Measurements from ENCODE around the gene C6orf120. TPM values are rescaled to one million over a fixed set of nuclear protein-coding genes. Genes with fewer than 3 reads are reported as not detected.

C6orf120 gene
- total and polyA plus RNA-seq, 2 donors (not counting 3 experiments of a cell fraction or from before 2014, with no cell fraction given), result 13.8 to 30.1 TPM

DNA sequence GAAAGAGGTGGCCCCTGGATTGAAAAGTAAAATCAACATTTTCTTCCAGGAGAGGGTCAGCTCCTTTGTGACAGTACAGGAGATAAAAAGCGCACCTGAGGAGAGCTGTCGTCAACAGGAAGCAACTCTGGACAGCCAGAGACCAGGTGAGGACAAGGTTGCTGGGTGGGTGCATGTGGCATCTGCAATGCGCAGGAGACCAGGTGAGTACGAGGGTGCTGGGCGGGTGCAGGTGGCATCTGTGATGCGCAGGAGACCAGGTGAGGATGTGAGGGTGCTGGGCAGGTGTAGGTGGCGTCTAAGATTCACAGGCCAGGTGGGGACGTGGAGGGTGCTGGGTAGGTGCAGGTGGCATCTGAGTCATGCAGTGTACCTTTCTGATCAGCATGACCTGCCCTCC is 38.5 kb upstream of the C6orf120 start:
- H3K27ac ChIP-seq (ENCODE audit: insufficient read depth, low read depth, low read length), result no peak overlapping the region
- no peaks in the 10 kb centered on the region for H3K9me3 ChIP-seq (replicated peaks; ENCODE audit: control insufficient read depth, insufficient read depth, low read length)
- H3K9me1 ChIP-seq (replicated peaks; ENCODE audit: control insufficient read depth, extremely low read depth, insufficient read depth, low read length), result no peaks in the 10 kb centered on the region
- peaks cover 1% of the 10 kb centered on the region for H3K4me1 ChIP-seq (ENCODE audit: control insufficient read depth, extremely low read depth, insufficient read depth, low read length)
- H4K20me1 ChIP-seq (replicated peaks; ENCODE audit: control insufficient read depth, extremely low read depth, insufficient read depth, low read length), result no peaks in the 10 kb centered on the region
- no peak overlapping the region for H3K4me2 ChIP-seq (ENCODE audit: insufficient read depth, low read length)
- BruUV-seq (replicated peaks), result no TSS peak
- DNase-seq (ENCODE audit: low read depth, low spot score) (no peak), FAIRE-seq (no peak)
- CTCF ChIA-PET, result no interaction called here
- POLR2A ChIA-PET, result no interaction called here
- TF ChIP-seq MYC (IDR thresholded peaks at IDR 0.05; ENCODE audit: low read depth, low read length), result no peak
- no peak for TF ChIP-seq POLR2AphosphoS5 (IDR thresholded peaks at IDR 0.05; ENCODE audit: insufficient read depth, low read depth, low read length)
- no peak for TF ChIP-seq FOS (IDR thresholded peaks at IDR 0.05; ENCODE audit: borderline replicate concordance, insufficient read depth, low read length)
- TF ChIP-seq, protein P1, sequence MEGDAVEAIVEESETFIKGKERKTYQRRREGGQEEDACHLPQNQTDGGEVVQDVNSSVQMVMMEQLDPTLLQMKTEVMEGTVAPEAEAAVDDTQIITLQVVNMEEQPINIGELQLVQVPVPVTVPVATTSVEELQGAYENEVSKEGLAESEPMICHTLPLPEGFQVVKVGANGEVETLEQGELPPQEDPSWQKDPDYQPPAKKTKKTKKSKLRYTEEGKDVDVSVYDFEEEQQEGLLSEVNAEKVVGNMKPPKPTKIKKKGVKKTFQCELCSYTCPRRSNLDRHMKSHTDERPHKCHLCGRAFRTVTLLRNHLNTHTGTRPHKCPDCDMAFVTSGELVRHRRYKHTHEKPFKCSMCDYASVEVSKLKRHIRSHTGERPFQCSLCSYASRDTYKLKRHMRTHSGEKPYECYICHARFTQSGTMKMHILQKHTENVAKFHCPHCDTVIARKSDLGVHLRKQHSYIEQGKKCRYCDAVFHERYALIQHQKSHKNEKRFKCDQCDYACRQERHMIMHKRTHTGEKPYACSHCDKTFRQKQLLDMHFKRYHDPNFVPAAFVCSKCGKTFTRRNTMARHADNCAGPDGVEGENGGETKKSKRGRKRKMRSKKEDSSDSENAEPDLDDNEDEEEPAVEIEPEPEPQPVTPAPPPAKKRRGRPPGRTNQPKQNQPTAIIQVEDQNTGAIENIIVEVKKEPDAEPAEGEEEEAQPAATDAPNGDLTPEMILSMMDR (IDR thresholded peaks at IDR 0.05; ENCODE audit: extremely low read depth in 1 of 2, insufficient read depth in 1 of 2, low read depth in 1 of 2, low read length in 2 of 2), result no peak
- TF ChIP-seq GATA2 (IDR thresholded peaks at IDR 0.05; ENCODE audit: insufficient read depth, insufficient read length, low read depth, low read length), result no peak
- no peak for TF ChIP-seq JUN (IDR thresholded peaks at IDR 0.05; ENCODE audit: borderline replicate concordance, insufficient read depth, insufficient read length, low read depth)
- no peak for TF ChIP-seq EZH2 (IDR thresholded peaks at IDR 0.05; ENCODE audit: borderline replicate concordance, low read depth, low read length, severe bottlenecking)
- peaks cover 2 to 27% of the 10 kb centered on the region in 2 experiments for H3K36me3 ChIP-seq (ENCODE audit: control insufficient read depth in 2 of 2, extremely low read depth in 1 of 2, insufficient read depth in 2 of 2, low read length in 2 of 2)
- dilution Hi-C loops (cut with MboI; ENCODE audit: extremely low pct_ligation_motif_present, low sequenced_read_pairs) (no loop called here), intact Hi-C loops (cut with micrococcal nuclease) (no loop called here)
- no peak overlapping the region for H3K4me3 ChIP-seq (replicated peaks in 1 of 3; ENCODE audit: insufficient read depth in 1 of 3, low read depth in 1 of 3, low read length in 3 of 3)
- no peaks in the 10 kb centered on the region for H3K79me2 ChIP-seq (ENCODE audit: control insufficient read depth, insufficient read depth, low read length)
- no peak overlapping the region for H2AFZ ChIP-seq (ENCODE audit: low read depth, low read length)
- no peaks in the 10 kb centered on the region for H3K27me3 ChIP-seq (ENCODE audit: control insufficient read depth in 2 of 2, insufficient read depth in 2 of 2, low read length in 2 of 2)
- no peak overlapping the region for H3K9ac ChIP-seq (replicated peaks; ENCODE audit: extremely low read depth, insufficient read depth, low read length)
